H9 (cell line): ENCODE measurements around the gene UST. TPM values are rescaled to one million over a fixed set of nuclear protein-coding genes. Genes with fewer than 3 reads are reported as not detected.

Experiments
- DNase-seq: peaks from one replicate; pipeline ENCODE4 v3.0.0-alpha.2; 2017
- H2AFZ ChIP-seq: one replicate; pipeline ENCODE4 v1.6.1; 2013; ENCODE audit warnings: mild to moderate bottlenecking, low read length, control low read depth, moderate library complexity
- H2AK5ac ChIP-seq: 2 replicates; pipeline ENCODE4 v1.6.1; 2013; ENCODE audit warnings: low read length, control low read depth, mixed read lengths; ENCODE audit not compliant: insufficient read length
- H2BK120ac ChIP-seq: one replicate; pipeline ENCODE4 v1.6.1; 2013; ENCODE audit warnings: low read depth, mild to moderate bottlenecking, low read length, control low read depth, inconsistent platforms; ENCODE audit not compliant: poor library complexity, severe bottlenecking
- H2BK12ac ChIP-seq: 2 replicates; pipeline ENCODE4 v1.6.1; 2013; ENCODE audit warnings: low read length, control low read depth, mixed read lengths, low read depth; ENCODE audit not compliant: insufficient read length
- H2BK15ac ChIP-seq: 2 replicates; pipeline ENCODE4 v1.6.1; 2013; ENCODE audit warnings: low read depth, low read length, control low read depth
- H2BK20ac ChIP-seq: one replicate; pipeline ENCODE4 v1.6.1; 2013; ENCODE audit warnings: low read depth, mild to moderate bottlenecking, low read length, control low read depth, inconsistent platforms; ENCODE audit not compliant: poor library complexity, severe bottlenecking
- H2BK5ac ChIP-seq: 2 replicates; pipeline ENCODE4 v1.6.1; 2013; ENCODE audit warnings: low read length, control low read depth, mixed read lengths; ENCODE audit not compliant: insufficient read length
- H3K14ac ChIP-seq: 2 replicates; pipeline ENCODE4 v1.6.1; 2013; ENCODE audit warnings: low read length, control low read depth; ENCODE audit not compliant: insufficient read depth
- H3K18ac ChIP-seq: 2 replicates; pipeline ENCODE4 v1.6.1; 2013; ENCODE audit warnings: low read depth, mild to moderate bottlenecking, mixed read lengths, low read length, control low read depth; ENCODE audit not compliant: insufficient read length
- H3K23ac ChIP-seq: 2 replicates; pipeline ENCODE4 v1.6.1; 2013; ENCODE audit warnings: low read length, control low read depth, mixed read lengths, low read depth; ENCODE audit not compliant: insufficient read length
- H3K23me2 ChIP-seq: 2 replicates; pipeline ENCODE4 v1.6.1; 2013; ENCODE audit warnings: low read depth, mild to moderate bottlenecking, mixed read lengths, low read length, control low read depth; ENCODE audit not compliant: insufficient read length, poor library complexity, severe bottlenecking
- H3K27ac ChIP-seq: 2 replicates; pipeline ENCODE4 v1.5.1; 2013; ENCODE audit warnings: low read length, control low read depth, mixed read lengths, low read depth; ENCODE audit not compliant: insufficient read length
- H3K27me3 ChIP-seq: 2 replicates; pipeline ENCODE4 v1.6.1; 2013; ENCODE audit warnings: low read length, control low read depth, inconsistent platforms; ENCODE audit not compliant: insufficient read depth
- H3K4ac ChIP-seq: 2 replicates; pipeline ENCODE4 v1.6.1; 2013; ENCODE audit warnings: low read depth, mild to moderate bottlenecking, control low read depth, inconsistent platforms, low read length, moderate library complexity
- H3K4me1 ChIP-seq: 2 replicates; pipeline ENCODE4 v1.6.1; 2013; ENCODE audit warnings: low read length, control low read depth, inconsistent platforms; ENCODE audit not compliant: insufficient read depth
- H3K4me2 ChIP-seq: 2 replicates; pipeline ENCODE4 v1.6.1; 2013; ENCODE audit warnings: low read length, control low read depth, mixed read lengths; ENCODE audit not compliant: insufficient read length, insufficient read depth
- H3K56ac ChIP-seq: 2 replicates; pipeline ENCODE4 v1.6.1; 2013; ENCODE audit warnings: low read depth, mild to moderate bottlenecking, mixed read lengths, low read length, control low read depth; ENCODE audit not compliant: insufficient read length
- H3K79me1 ChIP-seq: 2 replicates; pipeline ENCODE4 v1.6.1; 2013; ENCODE audit warnings: low read depth, mild to moderate bottlenecking, moderate library complexity, low read length, control low read depth, inconsistent platforms; ENCODE audit not compliant: insufficient read depth, poor library complexity, severe bottlenecking
- H3K79me2 ChIP-seq: 2 replicates; pipeline ENCODE4 v1.6.1; 2013; ENCODE audit warnings: low read length, control low read depth, inconsistent platforms; ENCODE audit not compliant: insufficient read depth
- H3K9ac ChIP-seq: 2 replicates; pipeline ENCODE4 v1.6.1; 2013; ENCODE audit warnings: low read length, control low read depth, mixed read lengths; ENCODE audit not compliant: insufficient read length; ENCODE audit errors: extremely low read depth
- H3K9me3 ChIP-seq: one replicate; pipeline ENCODE4 v1.6.1; 2013; ENCODE audit warnings: low read depth, low read length, inconsistent platforms; ENCODE audit not compliant: control insufficient read depth
- H3T11ph ChIP-seq: one replicate; pipeline ENCODE4 v1.6.1; 2013; ENCODE audit warnings: mild to moderate bottlenecking, low read length, control low read depth, inconsistent platforms
- H4K20me1 ChIP-seq: one replicate; pipeline ENCODE4 v1.6.1; 2013; ENCODE audit not compliant: control insufficient read depth, insufficient read length, insufficient read depth
- H4K5ac ChIP-seq: 2 replicates; pipeline ENCODE4 v1.6.1; 2013; ENCODE audit warnings: low read depth, mild to moderate bottlenecking, mixed read lengths, low read length, control low read depth; ENCODE audit not compliant: insufficient read length
- H4K8ac ChIP-seq: replicated peaks from 2 replicates; pipeline ENCODE4 v1.6.1; 2013; ENCODE audit warnings: low read length, control low read depth, mixed read lengths, low read depth; ENCODE audit not compliant: insufficient read length
- H4K91ac ChIP-seq: 2 replicates; pipeline ENCODE4 v1.6.1; 2013; ENCODE audit warnings: low read depth, mild to moderate bottlenecking, moderate library complexity, mixed read lengths, low read length, control low read depth; ENCODE audit not compliant: insufficient read length
- H3K27ac Mint-ChIP-seq, 3 experiments: 2 replicates in 2 of 3; 3 replicates in 1 of 3; pipeline ENCODE4 v1.8.0; 2020 to 2021; ENCODE audit warnings: mixed read lengths in 3 of 3, mild to moderate bottlenecking in 1 of 3, moderate library complexity in 1 of 3
- H3K27me3 Mint-ChIP-seq: 2 replicates; pipeline ENCODE4 v1.8.0; 2021; ENCODE audit warnings: low read depth, mild to moderate bottlenecking, moderate library complexity, mixed read lengths
- H3K36me3 Mint-ChIP-seq, 3 experiments: 2 replicates in 2 of 3; 3 replicates in 1 of 3; pipeline ENCODE4 v1.8.0; 2020 to 2021; ENCODE audit warnings: low read depth in 3 of 3, mixed read lengths in 3 of 3; ENCODE audit not compliant: insufficient read depth in 1 of 3
- H3K4me1 Mint-ChIP-seq, 2 experiments: 2 replicates each; pipeline ENCODE4 v1.8.0; 2020; ENCODE audit warnings: mixed read lengths in 2 of 2
- H3K4me3 Mint-ChIP-seq, 2 experiments: 2 replicates in 1 of 2; 3 replicates in 1 of 2; pipeline ENCODE4 v1.8.0; 2020 to 2021; ENCODE audit warnings: mild to moderate bottlenecking in 2 of 2, mixed read lengths in 2 of 2, moderate library complexity in 1 of 2
- H3K9me3 Mint-ChIP-seq, 2 experiments: 2 replicates in 1 of 2; 3 replicates in 1 of 2; pipeline ENCODE4 v1.8.0; 2020; ENCODE audit warnings: mild to moderate bottlenecking in 2 of 2, mixed read lengths in 2 of 2, moderate library complexity in 1 of 2
- WGBS: extraction: QIAGEN DNeasy Blood & Tissue Kit; methylation state at CpG from one replicate; pipeline ENCODE4 v1.1.7; 2013; ENCODE audit warnings: missing lambda C conversion rate, low lambda C conversion rate, mixed read lengths; ENCODE audit not compliant: insufficient read length; ENCODE audit errors: extremely low coverage; 5-methylcytosine and 5-hydroxymethylcytosine counted together
- total RNA-seq: library from RNA; stranded (reverse); gene quantifications from 2 replicates; pipeline ENCODE4 v1.2.1, GENCODE V29; 2021
- TF ChIP-seq, protein P1 (sequence below): fragments of 200-600 bp; sonication (generic); conservative IDR thresholded peaks from 3 replicates; pipeline ENCODE4 v1.8.0; 2021; ENCODE audit warnings: antibody characterized with exemption, mild to moderate bottlenecking

UST gene
- total RNA-seq, 1 experiment from 2014 or later: 14.4 TPM

DNA sequence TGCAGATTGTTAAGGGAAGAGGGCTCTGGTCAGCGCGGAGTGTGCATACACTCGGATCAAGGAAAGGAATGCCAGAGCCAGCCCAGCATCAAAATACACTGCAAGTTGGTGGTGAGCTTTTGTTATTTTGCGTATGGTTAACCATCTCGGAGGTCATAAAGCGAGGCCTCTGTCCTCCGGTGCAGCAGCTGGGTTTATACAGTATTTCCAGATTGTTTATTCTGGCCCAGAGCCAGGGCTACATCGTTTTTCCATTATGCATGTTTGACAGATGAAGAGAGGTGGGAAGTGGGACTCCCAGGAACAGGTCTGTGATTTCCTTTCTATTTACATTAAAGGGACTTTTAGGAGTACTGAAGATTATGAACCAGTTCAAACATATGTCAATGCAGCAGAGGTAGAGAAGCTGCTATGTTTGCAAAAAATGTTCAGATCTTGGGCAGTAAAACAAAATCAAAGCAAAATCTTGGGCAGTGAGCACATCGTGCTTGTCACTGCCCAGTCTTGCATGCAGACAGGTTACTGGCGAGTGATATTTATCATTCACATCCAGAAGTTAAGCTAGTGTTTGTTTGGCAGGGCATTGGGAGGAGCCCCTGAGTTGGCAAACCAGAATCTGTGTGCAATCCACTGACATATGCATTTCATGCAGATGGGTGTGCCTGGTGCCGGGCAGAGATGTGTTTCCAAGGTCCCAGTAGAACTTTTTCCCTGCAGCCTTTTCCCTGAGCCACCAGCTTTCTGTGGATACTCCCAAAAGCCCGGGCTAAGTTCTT, 314.3 kb downstream of the UST start:
- Histone ChIP-seq H2AK5ac (no peak overlapping the region), H3K23me2 (no peaks in the 10 kb centered on the region), H2BK120ac (no peak overlapping the region), H3K56ac (no peak overlapping the region), H2BK15ac (no peak overlapping the region), H3K4ac (no peak overlapping the region), H3K9ac (no peak overlapping the region), H3K79me2 (no peaks in the 10 kb centered on the region), H3T11ph (no peak overlapping the region), H2BK20ac (no peak overlapping the region), H3K18ac (no peak overlapping the region), H3K9me3 (no peaks in the 10 kb centered on the region), H3K79me1 (no peaks in the 10 kb centered on the region), H2AFZ (no peak overlapping the region), H2BK12ac (no peak overlapping the region), H3K4me2 (no peak overlapping the region), H4K8ac (no peak overlapping the region), H3K23ac (no peak overlapping the region), H4K91ac (no peak overlapping the region), H4K20me1 (no peaks in the 10 kb centered on the region), H3K14ac (no peak overlapping the region), H4K5ac (no peak overlapping the region), H2BK5ac (no peak overlapping the region), H3K27ac (no peak overlapping the region), H3K4me1 (no peaks in the 10 kb centered on the region), H3K27me3 (no peaks in the 10 kb centered on the region)
- TF ChIP-seq, protein P1, sequence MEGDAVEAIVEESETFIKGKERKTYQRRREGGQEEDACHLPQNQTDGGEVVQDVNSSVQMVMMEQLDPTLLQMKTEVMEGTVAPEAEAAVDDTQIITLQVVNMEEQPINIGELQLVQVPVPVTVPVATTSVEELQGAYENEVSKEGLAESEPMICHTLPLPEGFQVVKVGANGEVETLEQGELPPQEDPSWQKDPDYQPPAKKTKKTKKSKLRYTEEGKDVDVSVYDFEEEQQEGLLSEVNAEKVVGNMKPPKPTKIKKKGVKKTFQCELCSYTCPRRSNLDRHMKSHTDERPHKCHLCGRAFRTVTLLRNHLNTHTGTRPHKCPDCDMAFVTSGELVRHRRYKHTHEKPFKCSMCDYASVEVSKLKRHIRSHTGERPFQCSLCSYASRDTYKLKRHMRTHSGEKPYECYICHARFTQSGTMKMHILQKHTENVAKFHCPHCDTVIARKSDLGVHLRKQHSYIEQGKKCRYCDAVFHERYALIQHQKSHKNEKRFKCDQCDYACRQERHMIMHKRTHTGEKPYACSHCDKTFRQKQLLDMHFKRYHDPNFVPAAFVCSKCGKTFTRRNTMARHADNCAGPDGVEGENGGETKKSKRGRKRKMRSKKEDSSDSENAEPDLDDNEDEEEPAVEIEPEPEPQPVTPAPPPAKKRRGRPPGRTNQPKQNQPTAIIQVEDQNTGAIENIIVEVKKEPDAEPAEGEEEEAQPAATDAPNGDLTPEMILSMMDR: no peak
- no peaks in the 10 kb centered on the region; a peak in 1 of 7 replicates for H3K36me3 Mint-ChIP-seq
- H3K4me1 Mint-ChIP-seq: peaks cover 9 to 11% of the 10 kb centered on the region in 2 experiments
- no peak for DNase-seq
- H3K27me3 Mint-ChIP-seq: no peaks in the 10 kb centered on the region
- H3K9me3 Mint-ChIP-seq: no peaks in the 10 kb centered on the region
- no peak overlapping the region for H3K4me3 Mint-ChIP-seq
- WGBS: no CpG with 5 or more reads among the region's 12 CpGs
- no peak overlapping the region for H3K27ac Mint-ChIP-seq
